ENCODE data around the gene HCRT.

GRCh38 chr17:42193216-42193968 lies 8.1 kb upstream of the HCRT start:
- no peak for TF ChIP-seq POLR2A (IDR thresholded peaks at IDR 0.05)
- TF ChIP-seq CTCF (IDR thresholded peaks at IDR 0.05) = no peak
